Osteoblast (primary cell): ENCODE results near the gene CHRM1. TPM values are rescaled to one million over a fixed set of nuclear protein-coding genes. Genes with fewer than 3 reads are reported as not detected.

Experiments used
- DNase-seq: peaks from one replicate; pipeline ENCODE4 v3.0.0; 2011; ENCODE audit warnings: low spot score, mixed read lengths; ENCODE audit not compliant: insufficient read length; ENCODE audit errors: missing footprints
- H2AFZ ChIP-seq: 2 replicates; pipeline ENCODE4 v1.6.0; 2011; ENCODE audit warnings: mild to moderate bottlenecking, low read length
- H3K27ac ChIP-seq: 2 replicates; pipeline ENCODE4 v1.5.1; 2011; ENCODE audit warnings: mild to moderate bottlenecking, low read depth, low read length, moderate library complexity
- H3K27me3 ChIP-seq: 2 replicates; pipeline ENCODE4 v1.6.0; 2012; ENCODE audit warnings: mild to moderate bottlenecking, control low read depth, inconsistent platforms, low read length, moderate library complexity; ENCODE audit not compliant: insufficient read depth
- H3K36me3 ChIP-seq: 2 replicates; pipeline ENCODE4 v1.5.1; 2011; ENCODE audit warnings: mild to moderate bottlenecking, low read length, control low read depth, moderate library complexity; ENCODE audit not compliant: insufficient read depth
- H3K4me1 ChIP-seq: 2 replicates; pipeline ENCODE4 v1.5.1; 2011; ENCODE audit warnings: mild to moderate bottlenecking, low read length, control low read depth, moderate library complexity; ENCODE audit not compliant: insufficient read depth
- H3K4me2 ChIP-seq: 2 replicates; pipeline ENCODE4 v1.6.0; 2011; ENCODE audit warnings: mild to moderate bottlenecking, low read length; ENCODE audit not compliant: insufficient read depth
- H3K4me3 ChIP-seq: fragments of 200-600 bp; sonication (generic); 3 replicates; pipeline ENCODE4 v1.5.1; 2012; ENCODE audit warnings: mild to moderate bottlenecking, low read length, inconsistent platforms; ENCODE audit not compliant: insufficient read depth
- H3K79me2 ChIP-seq: 2 replicates; pipeline ENCODE4 v1.6.0; 2012; ENCODE audit warnings: mild to moderate bottlenecking, low read length, control low read depth, inconsistent platforms; ENCODE audit not compliant: insufficient read depth
- H3K9me3 ChIP-seq: 2 replicates; pipeline ENCODE4 v1.5.1; 2011; ENCODE audit warnings: low read depth, low read length, control low read depth
- H4K20me1 ChIP-seq: 2 replicates; pipeline ENCODE4 v1.6.0; 2012; ENCODE audit warnings: mild to moderate bottlenecking, low read length, control low read depth; ENCODE audit not compliant: insufficient read depth
- CTCF ChIP-seq: IDR thresholded peaks from 2 replicates; pipeline ENCODE4 v1.5.1; 2011; ENCODE audit warnings: mild to moderate bottlenecking, low read depth, low read length, moderate library complexity; ENCODE audit errors: extremely low read depth
- total RNA-seq: library from RNA; depleted of rRNA; stranded (reverse); fragments of >200 nt; gene quantifications from 2 replicates; pipeline ENCODE4 v1.2.3, GENCODE V29; 2012

CHRM1 gene
- total RNA-seq, 1 donor, result not detected

- no peaks in the 10 kb centered on the region for H3K9me3 ChIP-seq
- peak; percentile 73 for DNase-seq
- H3K27me3 ChIP-seq, result no peaks in the 10 kb centered on the region
- peaks cover 56% of the 10 kb centered on the region for H3K36me3 ChIP-seq
- H3K4me1 ChIP-seq, result peaks cover 22% of the 10 kb centered on the region
- no peak overlapping the region for H3K4me3 ChIP-seq
- H3K4me2 ChIP-seq, result no peak overlapping the region
- TF ChIP-seq CTCF, result no peak
- H3K79me2 ChIP-seq, result peaks cover 31% of the 10 kb centered on the region
- H4K20me1 ChIP-seq, result peaks cover 59% of the 10 kb centered on the region
- H2AFZ ChIP-seq, result no peak overlapping the region
- H3K27ac ChIP-seq, result no peak overlapping the region
These were observed 32.1 kb downstream of the CHRM1 start for GRCh38 chr11:62889126-62889483.

GRCh38 chr11:62888406-62888805, 32.8 kb downstream of the CHRM1 start:
- no peak for DNase-seq
- Histone ChIP-seq H3K36me3 (peaks cover 63% of the 10 kb centered on the region), H3K79me2 (peaks cover 38% of the 10 kb centered on the region), H2AFZ (no peak overlapping the region), H3K27me3 (no peaks in the 10 kb centered on the region), H3K9me3 (no peaks in the 10 kb centered on the region), H3K4me2 (no peak overlapping the region), H3K4me3 (no peak overlapping the region), H3K4me1 (peaks cover 29% of the 10 kb centered on the region), H4K20me1 (peaks cover 66% of the 10 kb centered on the region), H3K27ac (no peak overlapping the region)
- no peak for TF ChIP-seq CTCF

GRCh38 chr11:62885137-62885750, 35.9 kb downstream of the CHRM1 start:
- peak; percentile 32 for DNase-seq
- Histone ChIP-seq H3K36me3 (peaks cover 77% of the 10 kb centered on the region), H3K4me2 (peak overlapping the region; percentile 63), H2AFZ (no peak overlapping the region), H3K79me2 (peaks cover 63% of the 10 kb centered on the region), H3K9me3 (no peaks in the 10 kb centered on the region), H3K27me3 (no peaks in the 10 kb centered on the region), H3K4me1 (peaks cover 42% of the 10 kb centered on the region), H3K27ac (peak overlapping the region; percentile 45), H4K20me1 (peaks cover 80% of the 10 kb centered on the region), H3K4me3 (no peak overlapping the region)
- TF ChIP-seq CTCF, result no peak

- H3K27ac ChIP-seq, result peak overlapping the region; percentile 100
- peaks cover 63% of the 10 kb centered on the region for H3K79me2 ChIP-seq
- H4K20me1 ChIP-seq, result peaks cover 65% of the 10 kb centered on the region
- peaks cover 43% of the 10 kb centered on the region for H3K4me1 ChIP-seq
- H2AFZ ChIP-seq, result no peak overlapping the region
- H3K4me3 ChIP-seq, result peak overlapping the region; percentile 93
- DNase-seq, result peak; percentile 52
- peaks cover 66% of the 10 kb centered on the region for H3K36me3 ChIP-seq
- no peak for TF ChIP-seq CTCF
- no peaks in the 10 kb centered on the region for H3K9me3 ChIP-seq
- H3K27me3 ChIP-seq, result no peaks in the 10 kb centered on the region
- H3K4me2 ChIP-seq, result peak overlapping the region; percentile 89
These were observed 37.5 kb downstream of the CHRM1 start for GRCh38 chr11:62883673-62884072.
